ENCODE results near the gene TLCD1. TPM values are rescaled to one million over a fixed set of nuclear protein-coding genes. Genes with fewer than 3 reads are reported as not detected.

Gene TLCD1, protein sequence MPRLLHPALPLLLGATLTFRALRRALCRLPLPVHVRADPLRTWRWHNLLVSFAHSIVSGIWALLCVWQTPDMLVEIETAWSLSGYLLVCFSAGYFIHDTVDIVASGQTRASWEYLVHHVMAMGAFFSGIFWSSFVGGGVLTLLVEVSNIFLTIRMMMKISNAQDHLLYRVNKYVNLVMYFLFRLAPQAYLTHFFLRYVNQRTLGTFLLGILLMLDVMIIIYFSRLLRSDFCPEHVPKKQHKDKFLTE
- total RNA-seq, result not detected

DNA sequence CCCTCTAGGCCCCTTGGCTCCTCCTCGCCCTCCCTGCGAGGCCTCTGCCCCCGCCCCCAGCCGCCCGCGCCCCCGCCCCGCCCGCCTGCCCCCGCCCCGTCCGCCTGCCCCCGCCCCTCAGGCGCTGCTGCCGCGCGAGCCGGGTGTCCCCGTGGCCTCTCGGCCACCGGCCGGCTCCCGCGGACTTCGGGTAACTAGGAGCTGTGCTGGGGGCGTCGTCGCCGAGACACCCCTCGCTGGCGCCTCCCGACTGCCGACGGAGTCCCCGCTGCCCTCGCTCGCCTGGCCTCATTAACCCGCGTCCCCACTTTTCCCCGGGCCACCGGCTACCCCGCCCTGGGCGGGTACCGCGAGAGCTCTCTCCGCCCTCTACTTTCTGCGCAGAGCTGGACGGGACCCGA, at the start of gene TLCD1:
Gene TLCD1 (minus strand): TSS at position 8 of the 401 bp plus-strand sequence. CDS start 136 bp downstream, outside the sequence.
- DNase-seq, result peak; percentile 35

DNA sequence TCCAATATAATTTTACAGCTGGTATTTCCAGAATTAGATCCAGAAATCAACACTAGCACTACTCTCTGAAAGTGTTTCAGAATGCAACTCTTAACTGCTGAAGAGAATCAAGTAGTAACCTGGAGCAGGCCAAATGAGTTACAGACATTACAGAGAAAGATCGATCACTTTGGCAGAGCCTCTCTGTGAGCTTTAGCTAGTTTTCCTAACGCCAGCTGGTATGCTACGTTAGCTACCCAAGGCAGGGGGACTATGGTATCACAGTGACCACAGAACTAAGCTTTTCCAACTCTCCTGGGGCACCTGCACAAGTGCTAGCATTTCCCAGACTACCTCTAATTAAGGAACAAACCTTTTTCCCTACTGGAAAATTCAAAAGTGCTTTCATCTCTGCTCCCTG, 48.2 kb upstream of the TLCD1 start:
- no peak for DNase-seq

DNA sequence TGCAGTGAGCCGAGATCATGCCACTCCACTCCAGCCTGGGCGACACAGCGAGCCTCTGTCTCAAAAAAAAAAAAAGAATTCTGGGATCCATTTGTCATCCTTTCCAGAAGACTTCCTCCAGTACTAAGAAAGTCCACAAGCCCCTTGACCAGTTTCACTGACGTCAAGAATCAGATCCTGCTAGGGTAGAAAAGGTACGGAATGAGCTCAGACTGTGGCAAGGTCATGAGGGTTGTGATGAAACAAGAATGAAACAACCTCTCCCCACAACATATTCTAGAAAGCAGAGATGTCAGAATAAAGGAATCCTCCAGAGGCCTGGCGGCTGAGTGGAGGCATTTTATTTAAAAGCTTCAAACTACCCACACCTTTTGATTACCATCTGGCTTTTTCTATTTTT, 47.7 kb upstream of the TLCD1 start:
- no peak for DNase-seq

DNA sequence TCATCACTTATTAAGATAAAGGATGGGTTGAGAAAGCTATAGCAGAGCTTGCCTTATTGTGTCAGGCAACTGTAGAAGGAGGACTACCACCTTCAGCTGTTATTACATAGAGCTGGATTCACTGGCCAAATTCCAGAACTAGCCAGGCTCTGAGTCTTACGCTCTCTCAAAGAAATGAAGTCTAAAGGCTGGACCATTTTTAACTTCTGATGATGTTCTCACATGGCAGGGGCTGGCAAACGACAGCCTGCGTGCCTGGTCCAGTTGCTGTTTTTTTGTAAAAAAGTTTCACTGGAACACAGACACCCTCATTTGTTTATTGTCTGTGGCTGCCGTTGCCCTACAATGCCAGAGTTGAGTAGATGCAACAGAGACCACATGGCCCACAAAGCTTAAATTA, 39.0 kb upstream of the TLCD1 start:
- no peak for DNase-seq

DNA sequence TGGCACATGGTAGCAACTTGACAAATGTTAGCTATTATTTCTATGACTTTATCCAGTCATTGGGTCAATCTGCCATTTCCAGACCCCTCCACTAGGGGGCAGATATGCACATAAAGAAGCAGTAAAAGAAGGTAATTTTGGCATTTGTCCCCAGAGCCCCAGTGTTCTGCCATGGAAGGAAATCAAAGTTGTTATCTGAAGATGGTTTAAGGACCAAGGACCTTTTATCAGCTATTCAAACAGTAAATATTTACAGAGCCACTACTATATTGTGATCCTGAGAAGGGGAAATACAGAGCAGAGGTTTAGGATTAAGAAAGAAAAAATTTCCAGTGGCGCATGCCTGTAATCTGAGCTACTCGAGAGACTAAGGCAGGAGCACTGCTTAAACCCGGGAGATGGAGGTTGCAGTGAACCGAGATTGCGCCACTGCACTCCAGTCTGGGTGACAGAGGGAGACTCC, 37.8 kb upstream of the TLCD1 start:
- DNase-seq, result peak; percentile 36

DNA sequence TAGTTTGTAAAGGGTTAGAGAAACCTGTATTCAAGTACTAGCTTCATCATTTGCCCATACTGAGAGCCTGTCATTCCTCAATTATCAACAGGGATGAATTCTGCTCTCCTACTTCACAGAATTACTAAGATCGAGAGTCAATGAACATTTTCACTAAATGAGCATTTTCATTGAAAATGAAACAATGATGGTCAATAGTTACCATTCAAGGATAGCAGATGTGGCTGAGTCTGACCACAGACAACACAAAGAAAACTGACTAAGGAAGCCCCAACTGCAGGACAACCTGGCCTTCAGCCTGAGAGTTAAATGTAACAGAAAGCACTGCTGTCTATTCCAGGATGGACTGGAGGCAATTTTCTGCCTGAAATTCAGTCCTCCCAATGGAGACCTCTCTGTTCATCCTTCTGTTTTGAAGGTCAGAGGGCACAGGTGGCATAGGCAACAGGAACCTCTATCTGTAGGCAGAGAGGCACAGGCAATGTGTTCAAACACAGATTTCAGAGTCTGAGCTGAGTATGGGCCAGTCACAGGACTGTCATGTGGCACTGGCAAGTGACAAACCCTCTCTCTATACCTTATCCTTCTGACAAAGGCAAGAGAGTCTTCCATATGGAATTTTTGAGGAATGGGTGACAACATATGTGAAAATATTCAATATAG, 37.2 kb upstream of the TLCD1 start:
- no peak for DNase-seq

DNA sequence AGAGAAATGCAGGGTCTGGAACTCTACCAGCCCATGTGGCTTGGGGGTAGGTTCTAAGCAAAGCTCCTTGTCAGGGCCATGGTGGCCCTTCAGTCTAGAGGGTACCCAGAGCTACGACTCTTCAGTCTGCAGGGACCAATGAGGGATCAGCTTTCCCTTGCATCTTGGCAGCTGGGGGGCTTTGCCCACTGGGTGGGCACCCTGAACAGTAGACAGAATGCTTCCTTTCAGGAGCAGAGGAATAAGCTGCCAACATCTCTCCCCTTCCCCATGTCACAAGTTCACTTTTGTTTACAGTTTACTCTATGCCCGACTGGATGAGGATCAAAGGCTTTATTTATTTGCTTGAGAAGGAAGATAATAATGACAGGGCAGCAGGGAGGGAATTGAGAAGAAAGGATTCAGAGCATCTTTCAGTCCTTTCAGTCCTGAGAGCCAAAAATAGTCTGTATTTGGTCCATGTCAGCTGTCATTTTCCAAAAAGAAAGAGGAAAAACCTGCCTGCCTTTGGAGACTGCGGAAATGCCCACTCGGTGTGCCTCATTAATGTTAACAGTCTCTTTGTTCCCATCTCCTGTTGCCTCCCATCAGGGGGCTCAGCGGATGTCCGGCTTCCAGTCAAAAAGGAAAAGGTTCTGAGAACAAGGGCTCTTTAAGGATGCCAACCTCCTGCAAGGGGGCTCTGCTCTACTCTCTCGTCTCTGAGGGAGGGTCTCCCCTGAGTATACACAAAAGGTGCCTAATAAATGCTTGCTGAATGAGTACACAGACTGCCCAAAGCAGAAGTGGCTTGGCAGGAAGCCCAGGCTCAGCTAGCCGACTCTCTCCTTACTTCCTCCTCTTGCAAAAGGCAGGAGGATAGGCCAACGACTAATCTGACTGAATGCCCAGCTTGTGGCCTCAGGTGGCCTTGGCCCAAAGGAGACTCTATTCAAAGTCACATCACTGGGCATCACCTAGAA, 34.8 kb upstream of the TLCD1 start:
- DNase-seq, result peak; percentile 37

DNA sequence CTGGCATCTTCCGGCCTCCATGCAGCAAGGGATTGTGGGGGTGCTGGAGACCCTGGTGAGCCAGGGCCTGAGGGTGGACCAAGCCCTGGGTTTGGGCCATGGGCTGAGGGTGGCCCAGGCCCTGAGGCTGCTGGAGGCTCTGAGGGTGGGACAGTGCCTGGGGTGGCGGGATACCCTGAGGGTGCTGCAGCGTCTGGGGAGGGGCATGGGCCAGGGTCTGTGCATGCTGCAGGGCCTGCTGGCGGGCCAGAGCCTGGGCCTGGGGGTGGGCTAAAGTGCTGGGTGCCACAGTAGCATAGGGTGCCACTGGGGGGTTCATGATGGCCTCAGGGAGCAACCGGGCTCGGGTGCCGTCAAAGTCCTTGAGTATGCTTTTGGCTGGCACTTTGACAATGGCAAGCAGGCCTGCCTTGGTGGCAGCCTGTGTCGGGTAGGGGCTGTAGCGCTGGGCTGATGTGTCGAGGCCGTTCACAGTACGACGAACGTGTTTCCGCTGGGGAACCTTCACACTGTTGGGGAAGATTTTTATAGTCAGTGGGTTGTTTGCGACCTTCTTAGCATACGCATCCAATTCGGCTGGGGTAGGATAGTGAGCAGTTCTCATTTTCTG, 33.3 kb upstream of the TLCD1 start:
- no peak for DNase-seq

DNA sequence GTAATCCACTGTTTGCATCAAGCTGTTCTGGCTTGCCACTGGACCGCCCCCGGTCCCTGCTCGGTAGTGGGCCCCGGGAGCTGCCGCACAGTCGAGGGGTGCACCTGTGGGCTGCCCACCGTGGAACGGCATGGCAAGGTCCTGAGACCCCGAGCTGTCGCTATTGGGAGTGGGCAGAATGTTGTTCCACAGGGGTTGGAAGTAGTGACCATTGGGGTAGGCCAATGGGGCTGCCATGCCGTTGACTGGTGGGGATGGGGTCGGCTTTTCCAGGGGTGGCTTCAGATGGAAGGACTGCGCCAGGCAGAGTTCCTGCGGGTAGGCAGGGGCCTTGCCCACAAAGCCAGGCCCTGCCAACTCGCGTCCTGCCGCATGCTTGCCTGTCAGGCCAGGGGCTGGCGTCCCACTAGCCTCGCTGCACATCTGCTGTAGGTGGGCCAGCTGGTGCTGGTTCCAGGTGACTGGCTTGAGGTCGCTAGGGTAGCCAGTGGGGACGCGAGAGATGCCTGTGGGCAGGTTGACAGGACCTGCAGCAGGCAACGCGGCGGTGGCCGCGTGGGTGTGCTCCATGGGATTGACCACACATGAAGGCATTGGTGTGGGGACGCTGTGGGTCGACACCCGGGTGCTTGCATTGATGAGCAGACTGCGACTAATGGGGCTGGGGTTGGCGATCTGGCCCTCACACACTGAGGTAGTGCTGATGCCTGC, 32.5 kb upstream of the TLCD1 start:
- no peak for DNase-seq

DNA sequence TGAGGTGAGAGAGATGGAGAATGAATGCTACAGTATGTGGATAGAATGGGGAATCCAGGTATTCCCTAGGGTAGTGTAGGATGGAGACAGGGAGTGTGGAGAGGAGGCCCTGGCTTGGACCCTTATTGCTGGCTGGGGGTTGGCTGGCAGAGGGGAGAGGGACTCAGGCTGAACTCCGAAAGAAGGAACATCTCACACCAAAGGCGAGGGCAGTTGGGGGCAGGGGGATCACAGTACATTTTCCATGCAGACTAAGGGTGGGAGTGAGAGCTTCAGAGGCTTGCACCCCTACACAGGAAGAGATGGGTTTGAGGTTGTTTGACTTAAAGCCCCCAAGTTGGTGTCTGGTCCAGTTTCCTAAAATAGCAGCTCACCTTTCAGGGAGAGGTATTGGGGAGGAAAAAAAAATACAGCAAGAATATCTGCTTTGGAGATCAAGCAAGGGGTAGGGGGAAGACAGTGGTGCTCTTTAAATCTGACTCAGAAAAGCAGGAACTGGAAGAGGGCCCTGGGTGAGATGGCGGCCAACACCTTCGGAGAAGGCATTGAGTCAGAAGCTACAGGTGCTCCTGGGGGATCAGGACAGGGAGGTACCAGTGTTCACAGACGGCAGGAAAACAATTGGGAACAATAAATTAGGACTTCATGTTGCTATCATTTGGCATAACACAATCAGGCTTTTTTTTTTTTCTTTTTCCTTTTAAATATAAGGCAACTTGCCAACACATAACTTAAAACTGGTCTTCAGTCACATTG, 30.2 kb upstream of the TLCD1 start:
- DNase-seq, result no peak

DNA sequence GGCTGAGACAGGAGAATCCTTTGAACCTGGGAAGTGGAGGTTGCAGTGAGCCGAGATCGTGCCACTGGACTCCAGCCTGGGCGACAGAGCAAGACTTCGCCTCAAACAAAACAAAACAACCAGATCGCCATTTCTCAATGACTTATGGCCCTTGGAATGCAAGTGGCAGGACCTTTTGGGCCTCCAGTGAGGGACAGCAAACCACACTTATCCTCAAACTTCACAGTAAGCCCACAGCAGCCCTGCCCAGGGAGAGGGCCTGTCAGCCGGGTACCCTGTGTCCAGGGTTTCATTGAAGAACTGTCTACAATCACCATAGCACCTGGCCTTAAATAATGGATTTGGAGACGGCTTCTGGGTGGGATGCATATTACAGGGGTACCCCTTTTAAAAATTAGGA, 29.5 kb upstream of the TLCD1 start:
- no peak for DNase-seq

DNA sequence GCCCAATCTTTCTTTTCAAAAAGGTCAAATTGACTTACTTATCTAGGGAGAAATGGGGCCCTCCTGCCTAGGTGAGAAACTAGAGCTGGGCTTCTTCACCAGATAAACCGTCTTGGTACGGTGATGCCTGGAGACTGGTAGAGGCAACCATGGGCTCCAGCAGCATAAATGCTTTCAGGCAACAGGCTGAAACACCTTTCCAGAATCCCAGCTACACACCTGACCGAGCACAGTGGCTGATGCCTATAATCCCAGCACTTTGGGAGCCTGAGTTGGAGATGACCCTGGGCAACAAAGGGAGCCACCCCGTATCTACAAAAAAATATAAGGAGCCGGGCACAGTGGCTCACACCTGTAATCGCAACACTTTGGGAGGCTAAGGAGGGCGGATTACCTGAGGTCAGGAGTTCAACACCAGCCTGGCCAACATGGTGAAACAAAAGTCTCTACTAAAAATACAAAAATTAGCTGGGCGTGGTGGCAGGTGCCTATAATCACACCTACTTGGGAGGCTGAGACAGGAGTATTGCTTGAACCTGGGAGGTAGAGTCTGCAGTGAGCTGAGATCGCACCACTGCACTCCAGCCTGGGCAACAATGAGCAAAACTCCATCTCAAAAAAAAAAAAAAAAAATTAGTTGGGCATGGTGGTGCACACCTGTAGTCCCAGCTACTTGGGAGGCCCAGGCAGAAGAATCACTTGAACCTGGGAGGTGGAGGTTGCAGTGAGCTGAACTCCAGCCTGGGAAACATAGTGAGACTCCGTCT, 25.8 kb upstream of the TLCD1 start:
- no peak for DNase-seq

DNA sequence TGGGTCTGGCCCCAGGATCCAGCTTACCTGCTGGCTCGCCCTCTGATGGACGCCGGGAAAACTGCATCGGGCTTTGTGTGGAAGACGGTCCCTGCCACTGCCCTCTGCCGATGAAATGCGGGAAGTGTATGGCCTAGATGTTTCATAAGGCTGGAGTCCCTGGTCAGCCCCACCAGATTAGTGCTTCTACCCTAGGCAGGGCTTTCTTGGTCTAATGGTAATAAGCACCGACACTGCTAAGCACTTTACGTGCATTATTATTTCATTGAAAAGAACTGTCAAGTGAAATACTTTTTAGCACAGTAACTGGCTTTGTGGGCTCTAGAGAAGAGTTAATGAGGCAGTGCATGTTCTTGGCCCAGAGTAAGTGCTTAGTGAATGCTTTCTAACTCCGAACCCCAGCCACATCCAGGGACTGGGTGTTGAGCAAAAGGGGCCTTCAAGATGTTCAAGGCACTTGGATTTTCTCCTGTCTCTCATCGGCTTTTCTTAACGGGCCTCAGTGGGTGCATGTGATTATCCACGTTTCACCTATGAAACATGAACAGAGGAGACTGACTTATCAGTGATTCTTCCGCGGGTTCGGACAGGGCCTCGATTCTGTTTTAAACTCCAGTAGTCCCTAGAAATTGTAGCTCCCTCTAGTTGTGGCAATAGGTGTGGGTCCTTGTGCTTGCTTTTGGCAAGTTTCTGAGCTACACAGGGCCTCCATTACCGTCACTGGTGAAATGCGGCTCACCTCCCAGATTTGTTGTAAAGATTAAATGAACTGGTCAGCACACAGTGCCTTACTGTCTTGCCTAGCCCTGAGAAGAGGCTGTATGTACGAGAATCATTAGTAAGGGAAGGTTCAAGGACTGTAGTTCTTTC, 24.4 kb upstream of the TLCD1 start:
- peak; percentile 82 for DNase-seq

DNA sequence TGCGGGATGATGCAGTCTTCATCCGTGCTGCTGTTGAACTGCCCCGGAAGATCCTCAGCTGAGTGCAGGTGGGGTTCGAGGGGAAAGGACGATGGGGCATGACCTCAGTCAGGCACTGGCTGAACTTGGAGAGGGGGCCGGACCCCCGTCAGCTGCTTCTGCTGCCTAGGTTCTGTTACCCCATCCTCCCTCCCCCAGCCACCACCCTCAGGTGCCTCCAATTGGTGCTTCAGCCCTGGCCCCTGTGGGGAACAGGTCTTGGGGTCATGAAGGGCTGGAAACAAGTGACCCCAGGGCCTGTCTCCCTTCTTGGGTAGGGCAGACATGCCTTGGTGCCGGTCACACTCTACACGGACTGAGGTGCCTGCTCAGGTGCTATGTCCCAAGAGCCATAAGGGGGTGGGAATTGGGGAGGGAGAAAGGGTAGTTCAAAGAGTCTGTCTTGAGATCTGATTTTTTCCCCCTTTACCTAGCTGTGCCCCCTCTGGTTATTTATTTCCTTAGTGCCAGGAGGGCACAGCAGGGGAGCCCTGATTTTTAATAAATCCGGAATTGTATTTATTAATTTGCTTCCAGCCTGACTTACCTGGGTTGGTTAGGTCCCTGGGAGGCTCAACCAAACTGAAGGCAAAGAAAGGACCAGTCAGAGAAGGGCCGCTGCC, 23.6 kb upstream of the TLCD1 start:
- DNase-seq, result no peak

DNA sequence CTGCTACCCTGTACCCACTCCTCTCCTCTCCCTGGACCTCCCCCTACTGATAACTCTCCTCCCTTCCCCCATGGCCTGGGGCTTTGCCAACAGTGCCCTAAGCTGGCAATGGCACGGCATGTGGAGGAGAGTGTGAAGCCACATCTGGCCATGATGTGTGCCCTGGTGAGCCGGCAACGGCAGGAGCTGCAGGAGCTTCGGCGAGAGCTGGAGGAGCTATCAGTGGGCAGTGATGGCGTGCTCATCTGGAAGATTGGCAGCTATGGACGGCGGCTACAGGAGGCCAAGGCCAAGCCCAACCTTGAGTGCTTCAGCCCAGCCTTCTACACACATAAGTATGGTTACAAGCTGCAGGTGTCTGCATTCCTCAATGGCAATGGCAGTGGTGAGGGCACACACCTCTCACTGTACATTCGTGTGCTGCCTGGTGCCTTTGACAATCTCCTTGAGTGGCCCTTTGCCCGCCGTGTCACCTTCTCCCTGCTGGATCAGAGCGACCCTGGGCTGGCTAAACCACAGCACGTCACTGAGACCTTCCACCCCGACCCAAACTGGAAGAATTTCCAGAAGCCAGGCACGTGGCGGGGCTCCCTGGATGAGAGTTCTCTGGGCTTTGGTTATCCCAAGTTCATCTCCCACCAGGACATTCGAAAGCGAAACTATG, 23.0 kb upstream of the TLCD1 start:
- no peak for DNase-seq

DNA sequence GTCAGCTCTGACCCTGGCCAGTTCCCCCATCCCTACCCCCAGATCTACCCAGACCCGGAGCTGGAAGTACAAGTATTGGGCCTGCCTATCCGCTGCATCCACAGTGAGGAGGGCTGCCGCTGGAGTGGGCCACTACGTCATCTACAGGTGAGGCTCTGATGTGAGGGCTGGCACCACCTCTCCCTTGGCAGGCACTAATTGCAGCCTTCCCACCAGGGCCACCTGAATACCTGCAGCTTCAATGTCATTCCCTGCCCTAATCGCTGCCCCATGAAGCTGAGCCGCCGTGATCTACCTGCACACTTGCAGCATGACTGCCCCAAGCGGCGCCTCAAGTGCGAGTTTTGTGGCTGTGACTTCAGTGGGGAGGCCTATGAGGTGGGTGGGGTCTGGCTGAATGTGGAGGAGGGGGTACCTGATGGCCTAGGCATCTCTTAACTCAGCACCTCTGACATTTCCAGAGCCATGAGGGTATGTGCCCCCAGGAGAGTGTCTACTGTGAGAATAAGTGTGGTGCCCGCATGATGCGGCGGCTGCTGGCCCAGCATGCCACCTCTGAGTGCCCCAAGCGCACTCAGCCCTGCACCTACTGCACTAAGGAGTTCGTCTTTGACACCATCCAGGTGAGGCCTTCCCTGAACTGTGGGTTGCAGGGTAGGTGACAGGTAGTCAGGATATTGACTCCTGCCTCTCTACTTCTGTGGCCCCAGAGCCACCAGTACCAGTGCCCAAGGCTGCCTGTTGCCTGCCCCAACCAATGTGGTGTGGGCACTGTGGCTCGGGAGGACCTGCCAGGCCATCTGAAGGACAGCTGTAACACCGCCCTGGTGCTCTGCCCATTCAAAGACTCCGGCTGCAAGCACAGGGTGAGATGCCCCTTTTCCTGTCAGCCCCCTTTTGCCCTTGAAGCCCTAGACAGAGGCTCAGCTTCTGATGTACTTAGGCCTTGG, 22.0 kb upstream of the TLCD1 start:
- no peak for DNase-seq
